A673 (cell line): Measurements from ENCODE around the gene CNGA2. TPM values are rescaled to one million over a fixed set of nuclear protein-coding genes. Genes with fewer than 3 reads are reported as not detected.

Source experiments
- BruUV-seq: library from RNA; stranded (reverse); fragments of 400-500 nt; replicated peaks from 2 replicates; lab custom pipeline; 2021; lab: Mats Ljungman, UMichigan
- CTCF ChIA-PET: fragments of 300-600 bp; sonication (Branson Sonifier 250); formaldehyde crosslinking; loops from one replicate; lab custom pipeline; 2022; ENCODE audit warnings: antibody characterized with exemption; lab: Charles Lee
- POLR2A ChIA-PET: fragments of 300-600 bp; sonication (Branson Sonifier 250); formaldehyde crosslinking; loops from one replicate; lab custom pipeline; 2022; ENCODE audit warnings: antibody characterized with exemption; ENCODE audit not compliant: low non-redundant PET; lab: Charles Lee
- DNase-seq: peaks from one replicate; pipeline ENCODE4 v3.0.0-alpha.2; 2015; ENCODE audit warnings: low spot score
- H3K27ac ChIP-seq: fragments of 200-600 bp; sonication (generic); 2 replicates; pipeline ENCODE4 v1.5.1; 2016; ENCODE audit warnings: mixed run types, low read depth, mild to moderate bottlenecking, mixed read lengths, antibody characterized with exemption, low read length; ENCODE audit not compliant: poor library complexity, severe bottlenecking
- H3K27me3 ChIP-seq: fragments of 200-600 bp; sonication (generic); replicated peaks from 2 replicates; pipeline ENCODE4 v1.6.1; 2017; ENCODE audit warnings: mixed run types, low read depth, mild to moderate bottlenecking, mixed read lengths, antibody characterized with exemption, low read length; ENCODE audit not compliant: insufficient read depth, poor library complexity
- H3K36me3 ChIP-seq: fragments of 200-600 bp; sonication (generic); 2 replicates; pipeline ENCODE4 v1.6.1; 2016; ENCODE audit warnings: mixed run types, mild to moderate bottlenecking, mixed read lengths, antibody characterized with exemption, low read length; ENCODE audit not compliant: insufficient read depth, poor library complexity, severe bottlenecking
- H3K4me1 ChIP-seq: fragments of 200-600 bp; sonication (generic); 2 replicates; pipeline ENCODE4 v1.6.1; 2017; ENCODE audit warnings: mixed run types, mild to moderate bottlenecking, mixed read lengths, antibody characterized with exemption, low read length; ENCODE audit not compliant: insufficient read depth, poor library complexity, severe bottlenecking
- H3K4me3 ChIP-seq: fragments of 200-600 bp; sonication (generic); 2 replicates; pipeline ENCODE4 v1.5.1; 2016; ENCODE audit warnings: low read depth, mixed run types, mild to moderate bottlenecking, mixed read lengths, low read length; ENCODE audit not compliant: poor library complexity, severe bottlenecking
- H3K9me3 ChIP-seq: fragments of 200-600 bp; sonication (generic); 2 replicates; pipeline ENCODE4 v1.6.1; 2016; ENCODE audit warnings: mixed run types, low read depth, mild to moderate bottlenecking, mixed read lengths, antibody characterized with exemption, low read length; ENCODE audit not compliant: poor library complexity, severe bottlenecking
- CTCF ChIP-seq: fragments of 300-800, 200-600 bp; sonication (generic); conservative IDR thresholded peaks from 2 replicates; pipeline ENCODE4 v1.5.1; 2017; ENCODE audit warnings: low read depth, mild to moderate bottlenecking, antibody characterized with exemption, low read length, moderate library complexity, mixed read lengths
- EZH2 ChIP-seq: fragments of 200-600 bp; sonication (generic); IDR thresholded peaks from 2 replicates; pipeline ENCODE4 v1.6.1; 2017; ENCODE audit warnings: borderline replicate concordance, low read depth, mild to moderate bottlenecking, mixed read lengths, antibody characterized with exemption, low read length; ENCODE audit not compliant: poor library complexity, severe bottlenecking
- intact Hi-C: fragments of 100-400 bp; cut with micrococcal nuclease; formaldehyde crosslinking; loops from one replicate; pipeline ENCODE4 v1.10.0; 2022; ENCODE audit not compliant: unreplicated experiment
- total RNA-seq: library from RNA; stranded (reverse); gene quantifications from 2 replicates; pipeline ENCODE4 v1.2.3, GENCODE V29; 2021

Gene CNGA2
- total RNA-seq, 1 experiment from 2014 or later = not detected

GRCh38 chrX:151736685-151737084 lies 2.1 kb downstream of the CNGA2 start:
- Histone ChIP-seq H3K4me3 (no peak overlapping the region), H3K36me3 (no peaks in the 10 kb centered on the region), H3K27ac (no peak overlapping the region), H3K27me3 (peaks cover 11% of the 10 kb centered on the region), H3K4me1 (no peaks in the 10 kb centered on the region), H3K9me3 (no peaks in the 10 kb centered on the region)
- CTCF ChIA-PET = no interaction called here
- intact Hi-C loops = no loop called here
- no peak for TF ChIP-seq CTCF
- no peak for TF ChIP-seq EZH2
- DNase-seq = no peak
- BruUV-seq = no TSS peak
- POLR2A ChIA-PET = no interaction called here

GRCh38 chrX:151737494-151737893 lies 2.9 kb downstream of the CNGA2 start:
- POLR2A ChIA-PET = no interaction called here
- Histone ChIP-seq H3K4me1 (no peaks in the 10 kb centered on the region), H3K36me3 (no peaks in the 10 kb centered on the region), H3K27me3 (peaks cover 8% of the 10 kb centered on the region), H3K27ac (no peak overlapping the region), H3K4me3 (no peak overlapping the region), H3K9me3 (no peaks in the 10 kb centered on the region)
- CTCF ChIA-PET = no interaction called here
- intact Hi-C loops = no loop called here
- TF ChIP-seq CTCF = no peak
- DNase-seq = no peak
- BruUV-seq = no TSS peak

- BruUV-seq = no TSS peak
- Histone ChIP-seq H3K36me3 (no peaks in the 10 kb centered on the region), H3K27me3 (peaks cover 3% of the 10 kb centered on the region), H3K27ac (no peak overlapping the region), H3K4me1 (no peaks in the 10 kb centered on the region), H3K9me3 (no peaks in the 10 kb centered on the region), H3K4me3 (no peak overlapping the region)
- no peak for DNase-seq
- intact Hi-C loops = no loop called here
- CTCF ChIA-PET = no interaction called here
- POLR2A ChIA-PET = no interaction called here
- TF ChIP-seq EZH2 (no peak), CTCF (no peak)
Observed at GRCh38 chrX:151738751-151739150, 4.2 kb downstream of the CNGA2 start.
